Calu3 (cell line): ENCODE results near the gene TSPAN9. TPM values are rescaled to one million over a fixed set of nuclear protein-coding genes. Genes with fewer than 3 reads are reported as not detected.

ENCODE experiments used
- BruUV-seq: library from RNA; stranded (reverse); fragments of 400-500 nt; replicated peaks from 2 replicates; lab custom pipeline; 2021; lab: Mats Ljungman, UMichigan
- CTCF ChIA-PET: fragments of 300-600 bp; sonication (Branson Sonifier 250); formaldehyde crosslinking; loops from one replicate; lab custom pipeline; 2022; ENCODE audit warnings: antibody characterized with exemption; lab: Charles Lee
- DNase-seq: peaks from one replicate; pipeline ENCODE4 v3.0.0; 2022
- H3K27ac Mint-ChIP-seq: one replicate; pipeline ENCODE4 v1.8.0; 2022; ENCODE audit warnings: mixed read lengths; ENCODE audit not compliant: unreplicated experiment
- H3K27me3 Mint-ChIP-seq: one replicate; pipeline ENCODE4 v1.8.0; 2022; ENCODE audit warnings: mixed read lengths; ENCODE audit not compliant: unreplicated experiment
- H3K36me3 Mint-ChIP-seq: one replicate; pipeline ENCODE4 v1.8.0; 2022; ENCODE audit warnings: mild to moderate bottlenecking, moderate library complexity, mixed read lengths; ENCODE audit not compliant: insufficient read depth, unreplicated experiment
- H3K4me1 Mint-ChIP-seq: one replicate; pipeline ENCODE4 v1.8.0; 2022; ENCODE audit warnings: mild to moderate bottlenecking, low read depth, mixed read lengths; ENCODE audit not compliant: unreplicated experiment
- H3K4me3 Mint-ChIP-seq: one replicate; pipeline ENCODE4 v1.8.0; 2022; ENCODE audit warnings: mild to moderate bottlenecking, low read depth, moderate library complexity, mixed read lengths; ENCODE audit not compliant: unreplicated experiment
- H3K9me3 Mint-ChIP-seq: one replicate; pipeline ENCODE4 v1.8.0; 2022; ENCODE audit warnings: low read depth, mixed read lengths; ENCODE audit not compliant: unreplicated experiment
- CTCF ChIP-seq: fragments of 200-600 bp; IDR thresholded peaks from one replicate; pipeline ENCODE4 v1.8.0; 2022; ENCODE audit warnings: antibody characterized with exemption; ENCODE audit not compliant: unreplicated experiment
- intact Hi-C: fragments of 100-400 bp; cut with micrococcal nuclease; formaldehyde crosslinking; loops from one replicate; pipeline ENCODE4 v1.10.0; 2022; ENCODE audit not compliant: unreplicated experiment
- total RNA-seq: library from RNA; stranded (reverse); gene quantifications from 2 replicates; pipeline ENCODE4 v1.2.3, GENCODE V29; 2022

Gene TSPAN9
- total RNA-seq, 1 experiment from 2014 or later = 6.0 TPM

DNA sequence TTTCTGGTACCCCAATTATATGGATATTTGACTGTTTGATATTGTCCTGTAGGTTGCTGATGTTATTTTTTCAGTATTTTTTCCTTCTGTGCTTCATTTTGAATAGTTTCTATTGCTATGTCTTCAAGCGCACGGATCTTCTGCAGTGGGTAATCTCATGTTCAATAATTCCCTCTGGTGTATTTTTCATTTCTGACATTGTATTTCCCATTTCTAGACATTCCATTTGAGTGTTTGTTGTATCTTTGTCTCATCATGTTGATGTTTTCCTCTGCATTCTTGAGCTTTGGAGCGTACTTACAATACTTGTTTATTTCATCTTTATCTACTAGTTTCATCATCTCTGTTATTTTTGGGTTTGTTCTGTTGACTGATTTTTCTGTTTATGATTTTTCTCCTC is 22.0 kb downstream of the TSPAN9 start:
- peaks cover 10% of the 10 kb centered on the region for H3K4me1 Mint-ChIP-seq
- no peaks in the 10 kb centered on the region for H3K36me3 Mint-ChIP-seq
- H3K9me3 Mint-ChIP-seq = no peaks in the 10 kb centered on the region
- TF ChIP-seq CTCF = no peak
- no peak for DNase-seq
- peaks cover 14% of the 10 kb centered on the region for H3K27me3 Mint-ChIP-seq
- intact Hi-C loops = no loop called here
- CTCF ChIA-PET = interaction anchor here (1.5 kb wide), 1 partner anchor 11 kb away, joined by 3 read pairs; no protein-coding TSS in a partner anchor
- no peak overlapping the region for H3K4me3 Mint-ChIP-seq
- BruUV-seq = no TSS peak
- H3K27ac Mint-ChIP-seq = no peak overlapping the region

DNA sequence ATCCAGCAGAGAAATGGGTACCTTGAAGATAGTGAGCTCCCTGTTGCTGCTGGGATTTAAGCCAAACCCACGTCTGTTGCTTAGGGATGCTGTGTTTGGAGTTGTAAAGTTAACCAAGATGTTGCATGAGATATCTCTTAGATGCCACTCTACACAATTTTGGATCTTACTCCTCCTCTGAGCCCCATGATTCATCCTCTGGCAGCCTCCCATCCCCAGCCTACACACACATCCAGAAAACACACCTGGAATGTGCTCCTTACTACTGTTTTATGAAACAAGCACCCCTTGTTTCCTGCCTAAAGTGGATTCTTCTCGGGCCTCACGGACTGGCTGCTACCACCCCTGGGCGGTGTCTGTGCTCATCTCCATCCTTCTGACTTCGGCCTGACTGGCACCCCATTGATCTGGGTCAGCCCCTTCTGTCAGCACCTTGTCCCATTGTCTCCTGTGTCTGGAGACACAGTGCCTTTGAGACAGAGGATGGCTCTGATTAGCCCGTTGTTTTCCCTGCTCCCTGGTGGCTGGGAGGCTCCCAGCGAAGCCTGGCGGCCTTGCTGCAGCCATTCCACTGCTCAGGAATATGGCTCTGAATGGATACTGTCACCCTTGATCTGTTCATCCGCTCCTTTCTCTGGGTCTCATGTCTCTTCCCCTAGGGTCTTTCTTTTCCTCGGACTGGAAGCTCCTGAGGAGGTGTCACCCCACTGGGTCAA is 24.3 kb downstream of the TSPAN9 start:
- no peak overlapping the region for H3K4me3 Mint-ChIP-seq
- H3K36me3 Mint-ChIP-seq = no peaks in the 10 kb centered on the region
- H3K27ac Mint-ChIP-seq = no peak overlapping the region
- peaks cover 14% of the 10 kb centered on the region for H3K27me3 Mint-ChIP-seq
- no peaks in the 10 kb centered on the region for H3K9me3 Mint-ChIP-seq
- no peak for DNase-seq
- TF ChIP-seq CTCF = no peak
- CTCF ChIA-PET = no interaction called here
- BruUV-seq = no TSS peak
- H3K4me1 Mint-ChIP-seq = peaks cover 10% of the 10 kb centered on the region
- intact Hi-C loops = no loop called here

GRCh38 chr12:3102771-3103410 is 25.7 kb downstream of the TSPAN9 start:
- no peaks in the 10 kb centered on the region for H3K9me3 Mint-ChIP-seq
- BruUV-seq = no TSS peak
- no peak for DNase-seq
- no peak overlapping the region for H3K27ac Mint-ChIP-seq
- no peak overlapping the region for H3K4me3 Mint-ChIP-seq
- H3K27me3 Mint-ChIP-seq = peaks cover 14% of the 10 kb centered on the region
- H3K4me1 Mint-ChIP-seq = peaks cover 3% of the 10 kb centered on the region
- CTCF ChIA-PET = no interaction called here
- intact Hi-C loops = no loop called here
- no peak for TF ChIP-seq CTCF
- no peaks in the 10 kb centered on the region for H3K36me3 Mint-ChIP-seq

- Mint-ChIP-seq H3K9me3 (no peaks in the 10 kb centered on the region), H3K27ac (no peak overlapping the region), H3K27me3 (peaks cover 14% of the 10 kb centered on the region), H3K36me3 (no peaks in the 10 kb centered on the region), H3K4me1 (no peaks in the 10 kb centered on the region), H3K4me3 (no peak overlapping the region)
- CTCF ChIA-PET = no interaction called here
- no TSS peak for BruUV-seq
- DNase-seq = no peak
- intact Hi-C loops = no loop called here
- TF ChIP-seq CTCF = no peak
Observed at GRCh38 chr12:3103806-3104205, 26.6 kb downstream of the TSPAN9 start.
